Measurements from ENCODE around the gene RCAN2. TPM values are rescaled to one million over a fixed set of nuclear protein-coding genes. Genes with fewer than 3 reads are reported as not detected.

Gene RCAN2
- polyA plus RNA-seq, 3 donors from 2014 or later, result not detected

DNA sequence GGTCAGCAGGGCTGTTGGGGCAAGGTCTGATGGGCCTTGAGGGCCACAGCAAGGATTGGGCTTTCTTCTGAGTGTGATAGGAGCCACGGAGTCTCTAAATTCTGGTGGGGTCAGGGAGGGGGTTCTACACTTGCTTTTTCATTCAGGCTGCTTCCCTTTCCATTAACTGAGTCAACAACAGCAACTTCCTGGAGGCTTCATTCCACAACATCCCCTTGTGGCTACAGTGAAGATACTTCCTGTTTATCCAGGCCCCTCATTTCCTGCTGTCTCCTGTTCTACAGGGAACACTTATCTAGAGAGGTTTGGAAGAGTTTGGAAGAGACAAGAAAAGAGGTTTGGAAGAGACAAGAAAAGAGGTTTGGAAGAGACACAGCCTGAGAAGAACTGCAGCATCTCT lies 175.7 kb downstream of the RCAN2 start:
- H3K36me3 Mint-ChIP-seq, result no peaks in the 10 kb centered on the region
- H3K4me1 Mint-ChIP-seq, result no peaks in the 10 kb centered on the region
- no peak for DNase-seq
- no peak overlapping the region for H3K4me3 Mint-ChIP-seq
- H3K27me3 Mint-ChIP-seq (ENCODE audit: low read depth in 3 of 3), result peaks cover 0 to 2% (median 0%) of the 10 kb centered on the region in 3 donors
- no peak overlapping the region for H3K27ac Mint-ChIP-seq
- no peaks in the 10 kb centered on the region for H3K9me3 Mint-ChIP-seq

DNA sequence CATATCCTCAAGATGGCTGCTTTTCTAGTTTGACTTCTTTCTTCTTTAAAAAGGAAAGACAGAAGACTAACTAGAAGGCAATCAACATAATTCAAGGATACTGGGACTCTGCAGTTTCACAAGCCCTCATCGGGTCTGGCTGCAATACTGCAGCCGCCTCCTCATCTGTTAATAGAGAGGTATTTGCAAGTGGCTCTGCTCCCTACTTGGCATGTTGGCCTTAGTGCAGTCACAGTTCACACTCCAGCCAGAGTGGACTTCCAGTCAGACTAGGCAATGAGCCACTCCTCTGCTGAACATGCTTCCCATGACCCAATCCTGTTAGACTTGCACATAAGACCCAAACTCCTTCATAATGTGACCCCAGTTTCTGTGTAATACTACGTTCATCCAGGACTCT lies 178.6 kb downstream of the RCAN2 start:
- no peak overlapping the region for H3K4me3 Mint-ChIP-seq
- H3K27ac Mint-ChIP-seq, result no peak overlapping the region
- no peaks in the 10 kb centered on the region for H3K9me3 Mint-ChIP-seq
- no peaks in the 10 kb centered on the region for H3K36me3 Mint-ChIP-seq
- no peak for DNase-seq
- no peaks in the 10 kb centered on the region for H3K4me1 Mint-ChIP-seq
- H3K27me3 Mint-ChIP-seq (ENCODE audit: low read depth in 3 of 3), result peaks cover 0 to 2% (median 0%) of the 10 kb centered on the region in 3 donors

DNA sequence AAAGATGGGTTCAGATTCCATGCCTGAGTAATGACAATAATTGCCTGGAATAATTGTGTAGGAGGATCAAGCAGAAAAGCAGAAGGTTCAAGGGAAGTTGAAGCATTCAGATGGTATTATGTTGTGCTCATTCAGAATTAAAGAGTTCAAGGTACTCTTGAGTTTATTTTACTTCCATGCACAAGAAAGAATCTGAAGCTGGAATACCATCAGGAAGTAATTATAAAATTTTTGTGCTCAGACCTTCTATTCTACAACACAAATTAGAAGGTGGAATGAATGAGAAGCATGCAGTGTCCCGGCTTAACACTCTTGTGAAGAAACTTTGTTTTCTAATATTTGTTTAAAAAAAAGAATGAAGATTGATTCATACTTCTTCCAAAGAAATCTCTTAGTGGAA lies 181.1 kb downstream of the RCAN2 start:
- H3K27me3 Mint-ChIP-seq (ENCODE audit: low read depth in 3 of 3), result no peaks in the 10 kb centered on the region

DNA sequence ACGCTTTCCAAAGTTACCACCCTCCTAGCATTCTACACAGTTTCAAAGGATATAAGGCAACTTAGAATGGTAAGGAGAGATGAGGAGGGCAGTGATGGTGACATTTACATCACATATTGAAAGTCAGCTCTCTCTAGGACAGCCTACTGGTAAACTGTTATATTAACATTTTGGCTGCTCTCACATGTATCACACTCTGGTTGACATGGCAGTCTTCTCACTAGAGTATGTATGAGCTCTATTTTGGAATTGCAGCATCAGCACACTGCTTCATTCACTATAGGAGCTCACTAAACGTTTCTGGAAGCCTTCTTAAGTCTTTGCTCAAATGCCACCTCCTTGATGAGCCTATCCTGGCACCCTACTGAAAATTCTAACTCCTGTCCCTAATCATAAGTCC lies 184.8 kb downstream of the RCAN2 start:
- no peak for DNase-seq
- H3K9me3 Mint-ChIP-seq, result no peaks in the 10 kb centered on the region
- peaks cover 0 to 3% (median 0%) of the 10 kb centered on the region in 3 donors for H3K36me3 Mint-ChIP-seq
- H3K4me1 Mint-ChIP-seq, result no peaks in the 10 kb centered on the region
- H3K27me3 Mint-ChIP-seq (ENCODE audit: low read depth in 3 of 3), result peaks cover 0 to 2% (median 1%) of the 10 kb centered on the region in 3 donors
- H3K27ac Mint-ChIP-seq, result no peak overlapping the region
- H3K4me3 Mint-ChIP-seq, result no peak overlapping the region

More for the DNA sequence above, 181.1 kb downstream of the RCAN2 start:
- H3K9me3 Mint-ChIP-seq, result no peaks in the 10 kb centered on the region
- peaks cover 0 to 3% (median 0%) of the 10 kb centered on the region in 3 donors for H3K36me3 Mint-ChIP-seq
- H3K27ac Mint-ChIP-seq, result no peak overlapping the region
- no peak for DNase-seq
- no peak overlapping the region for H3K4me3 Mint-ChIP-seq
- no peaks in the 10 kb centered on the region for H3K4me1 Mint-ChIP-seq

DNA sequence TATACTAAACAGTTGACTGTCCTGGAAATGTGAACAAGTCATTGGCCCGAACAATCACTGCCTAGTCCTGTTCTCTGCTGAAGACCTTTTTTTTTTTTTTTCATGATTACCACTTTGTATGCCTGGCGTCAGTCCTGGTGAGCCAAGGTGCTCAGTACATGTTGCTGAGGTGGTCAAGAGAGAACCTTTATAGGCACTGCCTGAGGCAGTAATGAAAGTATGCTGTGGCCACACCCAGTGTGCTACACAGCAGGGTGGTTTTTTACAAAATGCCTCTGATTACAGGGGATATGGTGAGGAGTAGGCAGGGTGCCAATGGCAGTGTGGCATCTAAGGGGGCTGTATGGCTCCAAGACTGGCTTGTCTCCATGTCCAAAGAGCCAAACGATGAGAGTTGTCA lies 185.4 kb downstream of the RCAN2 start:
- Mint-ChIP-seq H3K9me3 (no peaks in the 10 kb centered on the region), H3K4me1 (no peaks in the 10 kb centered on the region), H3K27ac (no peak overlapping the region), H3K27me3 (ENCODE audit: low read depth in 3 of 3) (peaks cover 0 to 2% (median 1%) of the 10 kb centered on the region in 3 donors), H3K4me3 (no peak overlapping the region), H3K36me3 (peaks cover 0 to 3% (median 0%) of the 10 kb centered on the region in 3 donors)
- no peak for DNase-seq

DNA sequence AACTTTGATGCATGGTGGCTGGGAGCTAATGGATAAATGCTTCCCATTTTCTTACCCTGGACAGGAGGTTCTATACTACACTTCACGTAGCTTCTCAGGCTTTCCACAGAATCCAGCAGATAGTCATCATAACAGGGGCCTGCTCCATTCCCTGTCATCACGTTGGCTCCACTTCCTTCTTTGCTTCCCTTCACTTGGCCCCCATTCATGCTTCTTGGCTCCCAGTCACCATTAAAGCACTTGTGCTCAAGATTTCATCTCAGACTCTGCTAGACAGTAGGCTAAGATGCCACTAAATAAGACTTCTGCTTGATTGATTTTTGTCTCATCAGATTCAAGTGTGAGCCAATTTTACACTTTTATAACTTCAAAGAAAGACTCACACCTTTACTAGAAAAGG lies 186.0 kb downstream of the RCAN2 start:
- no peak overlapping the region for H3K4me3 Mint-ChIP-seq
- H3K27ac Mint-ChIP-seq, result no peak overlapping the region
- H3K27me3 Mint-ChIP-seq (ENCODE audit: low read depth in 3 of 3), result peaks cover 0 to 2% (median 1%) of the 10 kb centered on the region in 3 donors
- no peak for DNase-seq
- no peaks in the 10 kb centered on the region for H3K9me3 Mint-ChIP-seq
- H3K36me3 Mint-ChIP-seq, result peaks cover 0 to 3% (median 0%) of the 10 kb centered on the region in 3 donors
- H3K4me1 Mint-ChIP-seq, result no peaks in the 10 kb centered on the region

DNA sequence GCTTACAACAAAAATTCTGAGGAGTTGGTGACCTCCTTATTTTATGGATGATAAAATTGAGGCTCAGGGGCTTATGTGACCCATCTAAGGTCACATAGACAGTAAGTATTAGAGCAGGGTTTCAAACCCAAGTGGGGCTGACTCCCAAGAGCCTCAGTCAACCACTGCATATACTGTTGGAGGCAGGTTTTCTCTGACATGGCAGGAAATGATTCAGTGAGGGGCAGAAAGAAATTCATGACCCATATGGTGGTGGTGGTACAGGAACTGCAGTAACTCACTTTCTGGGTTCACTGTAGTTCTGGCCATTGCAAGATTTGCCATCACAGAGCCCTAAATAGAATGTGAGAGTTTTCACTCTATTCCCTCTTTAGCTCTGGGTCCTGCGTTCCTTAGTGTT lies 188.4 kb downstream of the RCAN2 start:
- no peak overlapping the region for H3K4me3 Mint-ChIP-seq
- H3K9me3 Mint-ChIP-seq, result no peaks in the 10 kb centered on the region
- no peak overlapping the region for H3K27ac Mint-ChIP-seq

DNA sequence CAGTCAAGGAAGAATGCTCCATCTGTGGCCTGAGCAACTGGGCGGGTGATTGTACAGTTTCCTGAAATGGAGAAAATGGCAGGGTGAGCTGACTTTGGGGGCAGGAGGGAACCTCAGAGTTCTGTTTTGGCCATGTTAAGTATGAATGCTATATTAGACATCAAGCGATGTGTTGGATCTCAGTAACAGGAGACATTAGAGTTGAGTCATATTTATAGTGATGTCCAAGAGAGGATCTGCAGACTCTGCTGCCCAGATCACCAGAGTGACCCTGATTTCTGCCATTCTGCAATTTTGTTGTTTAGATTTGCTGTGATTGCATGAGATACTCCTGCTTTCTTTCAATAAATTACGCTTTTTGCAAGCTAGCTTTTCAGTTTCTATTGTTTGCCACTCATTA lies 189.1 kb downstream of the RCAN2 start:
- no peak for DNase-seq
- no peak overlapping the region for H3K4me3 Mint-ChIP-seq
- no peaks in the 10 kb centered on the region for H3K9me3 Mint-ChIP-seq
- peaks cover 0 to 3% (median 2%) of the 10 kb centered on the region in 3 donors for H3K27me3 Mint-ChIP-seq (ENCODE audit: low read depth in 3 of 3)
- no peak overlapping the region for H3K27ac Mint-ChIP-seq
- H3K36me3 Mint-ChIP-seq, result peaks cover 0 to 2% (median 0%) of the 10 kb centered on the region in 3 donors
- H3K4me1 Mint-ChIP-seq, result no peaks in the 10 kb centered on the region

More for the DNA sequence above, 188.4 kb downstream of the RCAN2 start:
- peaks cover 0 to 3% (median 2%) of the 10 kb centered on the region in 3 donors for H3K27me3 Mint-ChIP-seq (ENCODE audit: low read depth in 3 of 3)
- no peak for DNase-seq
- H3K4me1 Mint-ChIP-seq, result no peaks in the 10 kb centered on the region
- peaks cover 0 to 3% (median 0%) of the 10 kb centered on the region in 3 donors for H3K36me3 Mint-ChIP-seq

DNA sequence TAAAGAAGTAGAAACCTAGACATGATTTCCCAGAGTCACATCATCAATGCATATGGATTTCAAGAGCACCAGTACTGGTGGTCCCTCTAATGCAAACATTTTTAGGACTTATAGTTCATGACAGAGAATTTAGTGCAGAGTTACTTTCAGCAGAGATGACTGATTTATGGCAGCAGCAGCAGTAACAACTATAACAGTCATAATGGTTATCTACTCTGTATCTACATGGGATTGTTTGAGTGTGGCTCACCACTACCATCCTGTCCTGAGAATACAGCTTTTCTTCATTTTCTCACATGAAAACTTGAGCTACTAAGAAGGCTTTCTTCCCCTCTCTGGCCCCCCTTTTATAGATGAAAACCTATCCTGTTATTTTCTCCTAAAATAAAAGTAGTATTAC lies 192.0 kb downstream of the RCAN2 start:
- H3K4me1 Mint-ChIP-seq, result no peaks in the 10 kb centered on the region
- DNase-seq, result no peak
- H3K27me3 Mint-ChIP-seq (ENCODE audit: low read depth in 3 of 3), result peaks cover 2 to 6% (median 4%) of the 10 kb centered on the region in 3 donors
- H3K36me3 Mint-ChIP-seq, result peaks cover 0 to 6% (median 0%) of the 10 kb centered on the region in 3 donors
- H3K27ac Mint-ChIP-seq, result no peak overlapping the region
- no peak overlapping the region for H3K4me3 Mint-ChIP-seq
- H3K9me3 Mint-ChIP-seq, result peaks cover 0 to 3% (median 0%) of the 10 kb centered on the region in 6 donors

DNA sequence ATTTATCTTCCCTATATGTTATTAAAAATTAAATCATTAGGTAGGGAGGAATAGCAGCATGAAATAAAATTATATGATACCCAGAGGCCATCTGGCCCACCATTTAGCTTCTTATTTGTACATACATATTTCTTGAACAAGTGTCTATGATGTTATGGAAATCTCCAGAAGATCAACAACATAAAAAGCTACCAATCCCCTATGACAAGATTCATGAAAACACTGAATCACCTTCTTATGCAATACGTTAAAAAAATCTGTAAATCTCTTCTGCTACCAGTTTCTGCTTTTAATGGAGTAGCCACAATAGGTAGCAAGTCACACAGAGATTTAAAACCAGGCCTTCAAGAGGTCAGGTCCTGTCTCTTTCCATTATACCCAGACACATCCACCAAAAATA lies 194.7 kb downstream of the RCAN2 start:
- Mint-ChIP-seq H3K36me3 (peaks cover 0 to 6% (median 0%) of the 10 kb centered on the region in 3 donors), H3K4me3 (no peak overlapping the region), H3K4me1 (no peaks in the 10 kb centered on the region), H3K27me3 (ENCODE audit: low read depth in 3 of 3) (peaks cover 2 to 6% (median 2%) of the 10 kb centered on the region in 3 donors), H3K27ac (no peak overlapping the region), H3K9me3 (peaks cover 0 to 3% (median 0%) of the 10 kb centered on the region in 6 donors)
- DNase-seq, result no peak

DNA sequence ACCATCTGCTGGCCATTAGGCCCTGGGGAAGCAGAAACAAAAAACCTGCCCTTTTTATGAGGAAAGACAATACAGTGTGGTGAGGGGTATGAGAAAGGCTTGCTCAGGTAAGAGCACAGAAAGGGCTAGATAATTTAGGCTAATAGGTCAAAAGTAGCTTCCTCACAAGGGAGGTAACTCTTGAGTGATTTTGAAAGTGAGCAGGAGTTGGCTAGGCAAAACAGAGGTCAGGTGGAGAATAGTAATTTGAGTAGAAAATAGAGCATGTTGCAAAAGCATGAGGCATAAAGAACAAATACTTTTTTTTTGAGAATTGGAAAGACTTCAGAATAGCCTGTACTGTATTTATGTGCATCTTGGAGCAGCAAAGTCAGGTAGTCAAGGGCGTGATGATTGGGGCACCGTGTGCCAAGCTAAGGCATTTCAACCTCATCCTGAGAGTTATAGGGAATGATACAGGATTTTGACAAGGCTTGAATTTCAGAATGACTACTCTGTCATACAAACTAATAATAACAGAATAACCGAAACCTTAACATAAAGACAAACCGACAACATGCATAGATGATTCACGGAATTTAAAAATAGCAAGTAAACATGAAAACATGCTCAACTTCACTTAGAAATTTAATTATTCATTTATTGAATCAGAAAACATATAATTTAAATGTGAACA lies 197.5 kb downstream of the RCAN2 start:
- peaks cover 0 to 3% (median 0%) of the 10 kb centered on the region in 6 donors for H3K9me3 Mint-ChIP-seq
- H3K27me3 Mint-ChIP-seq (ENCODE audit: low read depth in 3 of 3), result peaks cover 2 to 5% (median 4%) of the 10 kb centered on the region in 3 donors
- no peak overlapping the region for H3K27ac Mint-ChIP-seq
- H3K4me3 Mint-ChIP-seq, result no peak overlapping the region
- H3K36me3 Mint-ChIP-seq, result peaks cover 0 to 6% (median 0%) of the 10 kb centered on the region in 3 donors
- no peak for DNase-seq
- H3K4me1 Mint-ChIP-seq, result no peaks in the 10 kb centered on the region

DNA sequence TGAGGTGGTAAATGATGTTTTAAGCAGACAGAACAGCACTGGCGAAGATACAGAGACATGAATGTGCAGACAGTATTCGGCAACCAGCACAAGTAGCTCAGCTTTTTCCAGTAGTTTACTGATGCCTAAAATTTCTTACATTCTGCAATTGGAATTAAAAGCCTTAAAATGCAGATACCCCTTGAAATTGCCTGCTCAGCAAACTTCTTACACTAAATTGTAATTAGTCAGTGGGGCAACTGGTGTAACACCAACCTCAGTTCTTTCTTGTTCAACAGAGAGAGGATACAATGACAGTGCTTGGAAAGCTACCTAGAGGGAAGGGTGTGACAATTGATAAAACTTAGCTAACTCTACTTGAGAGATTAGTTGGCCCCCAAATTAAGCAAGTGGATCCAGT lies 199.4 kb downstream of the RCAN2 start:
- Mint-ChIP-seq H3K27me3 (ENCODE audit: low read depth in 3 of 3) (peaks cover 2 to 5% (median 4%) of the 10 kb centered on the region in 3 donors), H3K4me3 (no peak overlapping the region), H3K9me3 (peaks cover 0 to 3% (median 0%) of the 10 kb centered on the region in 6 donors), H3K36me3 (peaks cover 0 to 6% (median 0%) of the 10 kb centered on the region in 3 donors), H3K4me1 (no peaks in the 10 kb centered on the region), H3K27ac (no peak overlapping the region)
- DNase-seq, result no peak

DNA sequence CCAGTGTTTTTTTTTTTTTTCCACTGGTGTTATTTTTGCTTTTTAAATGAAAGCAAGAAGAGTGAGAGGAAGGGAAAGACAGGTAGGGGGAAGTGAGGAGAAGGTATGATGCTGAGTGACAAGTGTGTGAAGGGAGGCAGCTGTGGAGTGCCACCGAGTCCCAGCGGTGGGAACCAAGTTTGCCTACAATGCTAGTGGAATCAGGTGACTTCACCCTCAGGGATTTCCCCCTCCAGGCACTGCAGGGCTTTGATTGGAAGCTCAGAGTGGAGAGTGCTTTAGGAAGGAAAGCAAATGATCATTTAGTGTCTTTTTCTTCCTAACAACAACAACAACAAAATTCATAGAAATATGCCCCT lies 200.0 kb downstream of the RCAN2 start:
- Mint-ChIP-seq H3K36me3 (peaks cover 0 to 6% (median 0%) of the 10 kb centered on the region in 3 donors), H3K9me3 (peaks cover 0 to 3% (median 0%) of the 10 kb centered on the region in 6 donors), H3K4me1 (no peaks in the 10 kb centered on the region), H3K27me3 (ENCODE audit: low read depth in 3 of 3) (peaks cover 2 to 5% (median 4%) of the 10 kb centered on the region in 3 donors), H3K27ac (no peak overlapping the region), H3K4me3 (no peak overlapping the region)
- no peak for DNase-seq

DNA sequence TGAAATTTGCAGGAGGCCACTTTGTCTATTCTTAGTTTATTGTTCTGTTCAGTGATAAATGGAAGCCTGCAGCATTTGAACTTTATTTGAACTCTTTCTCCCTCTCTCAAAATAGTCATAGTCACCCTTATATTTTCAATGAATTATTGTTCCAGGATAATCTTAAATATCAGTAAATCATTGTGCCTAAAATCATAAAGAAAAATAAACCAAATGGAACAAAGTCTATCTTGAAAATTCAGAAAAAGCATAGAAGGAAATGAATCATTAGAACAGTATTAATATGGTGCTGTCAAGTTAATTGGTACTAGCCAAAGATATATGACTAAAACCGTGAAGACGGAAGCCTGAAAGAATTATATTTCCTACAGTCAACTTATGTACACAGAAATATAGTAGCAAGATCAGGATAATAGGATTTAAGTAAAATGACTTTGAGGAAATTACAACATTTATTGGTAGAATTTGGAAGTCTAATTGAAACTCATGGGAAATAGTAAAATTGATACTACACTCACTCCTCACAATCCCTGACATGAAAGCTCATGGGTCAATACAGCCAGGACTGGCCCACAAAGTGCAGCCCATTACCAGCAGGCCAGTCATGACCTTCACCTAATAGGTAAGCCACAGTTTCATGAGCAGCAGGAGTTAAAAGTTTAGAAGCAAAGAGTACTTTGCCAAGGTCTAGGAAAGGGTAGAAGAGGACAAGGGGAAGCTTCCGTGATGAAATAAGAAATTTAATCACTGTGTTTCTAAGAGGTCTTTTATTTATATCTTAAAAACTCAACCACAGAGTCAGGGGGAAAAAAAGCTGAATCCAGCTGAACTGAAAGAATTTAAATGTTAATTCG lies 200.6 kb downstream of the RCAN2 start:
- no peak overlapping the region for H3K4me3 Mint-ChIP-seq
- H3K27ac Mint-ChIP-seq, result no peak overlapping the region
- H3K27me3 Mint-ChIP-seq (ENCODE audit: low read depth in 3 of 3), result peaks cover 2 to 4% (median 4%) of the 10 kb centered on the region in 3 donors

More for the DNA sequence above, 200.6 kb downstream of the RCAN2 start:
- Mint-ChIP-seq H3K36me3 (peaks cover 0 to 5% (median 0%) of the 10 kb centered on the region in 3 donors), H3K9me3 (peaks cover 0 to 3% (median 0%) of the 10 kb centered on the region in 6 donors), H3K4me1 (no peaks in the 10 kb centered on the region)
- no peak for DNase-seq

Data from immature natural killer cell (primary cell).